ENCODE measurements around the gene BRAT1.

BRAT1 gene

DNA sequence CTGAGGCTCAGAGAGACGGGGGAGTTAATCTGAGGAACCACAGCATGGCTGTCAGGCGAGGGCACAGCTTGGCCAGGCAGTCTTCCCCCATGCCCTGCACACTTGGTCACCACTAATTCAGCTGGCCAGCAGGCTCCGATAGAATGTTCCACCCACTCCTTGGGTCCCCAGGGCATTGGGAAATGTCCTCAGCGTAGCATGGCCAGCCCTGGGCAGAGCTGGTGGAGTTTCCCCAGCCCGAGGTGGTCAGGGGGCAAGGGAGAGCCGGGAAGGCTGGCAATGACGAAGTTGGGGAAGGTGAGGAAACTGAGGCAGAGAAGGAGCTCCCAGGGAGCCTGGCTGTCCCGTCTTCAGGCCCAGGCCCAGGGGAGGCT, 67.1 kb downstream of the BRAT1 start:
- DNase-seq (ENCODE audit: low spot score), result no peak
- TF ChIP-seq, protein P1, sequence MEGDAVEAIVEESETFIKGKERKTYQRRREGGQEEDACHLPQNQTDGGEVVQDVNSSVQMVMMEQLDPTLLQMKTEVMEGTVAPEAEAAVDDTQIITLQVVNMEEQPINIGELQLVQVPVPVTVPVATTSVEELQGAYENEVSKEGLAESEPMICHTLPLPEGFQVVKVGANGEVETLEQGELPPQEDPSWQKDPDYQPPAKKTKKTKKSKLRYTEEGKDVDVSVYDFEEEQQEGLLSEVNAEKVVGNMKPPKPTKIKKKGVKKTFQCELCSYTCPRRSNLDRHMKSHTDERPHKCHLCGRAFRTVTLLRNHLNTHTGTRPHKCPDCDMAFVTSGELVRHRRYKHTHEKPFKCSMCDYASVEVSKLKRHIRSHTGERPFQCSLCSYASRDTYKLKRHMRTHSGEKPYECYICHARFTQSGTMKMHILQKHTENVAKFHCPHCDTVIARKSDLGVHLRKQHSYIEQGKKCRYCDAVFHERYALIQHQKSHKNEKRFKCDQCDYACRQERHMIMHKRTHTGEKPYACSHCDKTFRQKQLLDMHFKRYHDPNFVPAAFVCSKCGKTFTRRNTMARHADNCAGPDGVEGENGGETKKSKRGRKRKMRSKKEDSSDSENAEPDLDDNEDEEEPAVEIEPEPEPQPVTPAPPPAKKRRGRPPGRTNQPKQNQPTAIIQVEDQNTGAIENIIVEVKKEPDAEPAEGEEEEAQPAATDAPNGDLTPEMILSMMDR (IDR thresholded peaks at IDR 0.05; ENCODE audit: extremely low read depth, missing control alignments), result no peak
